Naive B cell (primary cell): ENCODE results near the gene BICC1. TPM values are rescaled to one million over a fixed set of nuclear protein-coding genes. Genes with fewer than 3 reads are reported as not detected.
A peak's percentile ranks its signal among the peaks of the same experiment; 100 is the strongest.
"Not testable (repeated sequence)": the region's sequence is repeated elsewhere in the genome, so short reads cannot be mapped to it uniquely, and the experiment has no call there.

Experiments used
- ATAC-seq, 2 donors: fragments of 150-1000 bp; cut with Tn5 transposase; 2 replicates each; pipeline ENCODE4 v1.10.0; 2021; ENCODE audit warnings: low read depth in 2 of 2, mild to moderate bottlenecking in 2 of 2, moderate library complexity in 2 of 2
- DNase-seq: peaks from one replicate; pipeline ENCODE4 v3.0.0; 2022
- H3K27ac Mint-ChIP-seq, 6 donors: one replicate each; pipeline ENCODE4 v1.8.0; 2020 to 2022; ENCODE audit warnings: mild to moderate bottlenecking in 6 of 6, mixed read lengths in 6 of 6, moderate library complexity in 5 of 6, inconsistent platforms in 2 of 6
- H3K27me3 Mint-ChIP-seq, 3 donors: one replicate each; pipeline ENCODE4 v1.8.0; 2021 to 2022; ENCODE audit warnings: mixed read lengths in 3 of 3, mild to moderate bottlenecking in 1 of 3
- H3K36me3 Mint-ChIP-seq, 2 donors: one replicate each; pipeline ENCODE4 v1.8.0; 2020 to 2022; ENCODE audit warnings: mixed read lengths in 2 of 2, inconsistent platforms in 1 of 2, mild to moderate bottlenecking in 1 of 2
- H3K4me1 Mint-ChIP-seq, 3 donors: one replicate each; pipeline ENCODE4 v1.8.0; 2020 to 2022; ENCODE audit warnings: mixed read lengths in 3 of 3, inconsistent platforms in 1 of 3, mild to moderate bottlenecking in 1 of 3, moderate library complexity in 1 of 3
- H3K4me3 Mint-ChIP-seq, 8 donors: one replicate each; pipeline ENCODE4 v1.8.0; 2020 to 2022; ENCODE audit warnings: mild to moderate bottlenecking in 8 of 8, mixed read lengths in 8 of 8, moderate library complexity in 8 of 8, inconsistent platforms in 2 of 8
- H3K9me3 Mint-ChIP-seq, 7 donors: one replicate each; pipeline ENCODE4 v1.8.0; 2020 to 2022; ENCODE audit warnings: mixed read lengths in 7 of 7, mild to moderate bottlenecking in 5 of 7, inconsistent platforms in 2 of 7, moderate library complexity in 1 of 7
- polyA plus RNA-seq, 6 donors: library from polyadenylated mRNA; unstranded; fragments of 300-500 nt; fragmentation: Illumina TruSeq; gene quantifications; one replicate each; pipeline ENCODE4 v1.2.3, GENCODE V29; 2021; ENCODE audit warnings: low read depth in 6 of 6

Gene BICC1
- polyA plus RNA-seq, 6 donors from 2014 or later, result not detected

DNA sequence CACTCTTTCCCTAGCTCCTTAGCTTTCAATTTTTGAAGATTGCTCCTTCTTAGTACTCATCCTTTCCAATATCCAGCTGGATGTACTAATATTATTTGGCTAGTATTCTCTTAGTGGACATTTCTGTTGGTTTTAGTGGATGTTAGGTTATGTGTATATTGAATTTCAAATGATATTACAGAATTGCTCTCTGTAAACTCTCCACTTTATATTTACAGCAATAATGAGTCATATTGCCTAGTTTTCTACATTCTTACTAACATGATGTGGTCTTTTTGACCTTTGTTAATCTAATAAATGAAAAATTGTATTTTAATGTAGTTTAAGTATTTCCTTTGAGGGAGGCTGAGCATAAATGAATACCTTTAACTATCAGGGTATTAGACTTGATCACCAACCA, 69.4 kb downstream of the BICC1 start:
- peaks cover 0 to 5% (median 4%) of the 10 kb centered on the region in 3 donors for H3K27me3 Mint-ChIP-seq
- H3K9me3 Mint-ChIP-seq, result peaks cover 0 to 4% (median 3%) of the 10 kb centered on the region in 7 donors
- H3K4me1 Mint-ChIP-seq, result no peaks in the 10 kb centered on the region
- no peak overlapping the region for H3K27ac Mint-ChIP-seq
- no peaks in the 10 kb centered on the region for H3K36me3 Mint-ChIP-seq
- DNase-seq (no peak), ATAC-seq (no peak)
- no peak overlapping the region for H3K4me3 Mint-ChIP-seq

DNA sequence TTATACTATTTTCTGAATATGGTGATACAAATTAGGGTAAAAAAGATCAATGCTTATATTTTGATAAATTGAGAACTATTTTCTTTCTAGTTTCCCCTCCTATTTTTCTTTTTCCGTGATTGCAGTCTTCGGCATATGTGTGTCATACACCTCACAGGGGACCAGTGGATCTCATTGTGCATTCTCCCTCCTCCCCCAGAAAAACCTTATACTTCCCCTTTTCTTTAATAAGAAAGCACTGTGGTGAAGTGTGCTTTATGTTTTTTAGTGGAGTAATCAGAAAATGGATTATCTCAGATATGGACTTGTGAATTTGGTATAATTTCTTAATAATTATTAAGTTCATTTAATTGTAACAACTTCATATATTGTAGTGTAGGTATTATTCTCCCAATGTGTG, 72.8 kb downstream of the BICC1 start:
- Mint-ChIP-seq H3K4me3 (no peak overlapping the region), H3K27ac (no peak overlapping the region), H3K36me3 (no peaks in the 10 kb centered on the region), H3K9me3 (peaks cover 0 to 4% (median 3%) of the 10 kb centered on the region in 7 donors), H3K4me1 (no peaks in the 10 kb centered on the region), H3K27me3 (peaks cover 0 to 5% (median 4%) of the 10 kb centered on the region in 3 donors)
- ATAC-seq, result no peak
- DNase-seq, result no peak

DNA sequence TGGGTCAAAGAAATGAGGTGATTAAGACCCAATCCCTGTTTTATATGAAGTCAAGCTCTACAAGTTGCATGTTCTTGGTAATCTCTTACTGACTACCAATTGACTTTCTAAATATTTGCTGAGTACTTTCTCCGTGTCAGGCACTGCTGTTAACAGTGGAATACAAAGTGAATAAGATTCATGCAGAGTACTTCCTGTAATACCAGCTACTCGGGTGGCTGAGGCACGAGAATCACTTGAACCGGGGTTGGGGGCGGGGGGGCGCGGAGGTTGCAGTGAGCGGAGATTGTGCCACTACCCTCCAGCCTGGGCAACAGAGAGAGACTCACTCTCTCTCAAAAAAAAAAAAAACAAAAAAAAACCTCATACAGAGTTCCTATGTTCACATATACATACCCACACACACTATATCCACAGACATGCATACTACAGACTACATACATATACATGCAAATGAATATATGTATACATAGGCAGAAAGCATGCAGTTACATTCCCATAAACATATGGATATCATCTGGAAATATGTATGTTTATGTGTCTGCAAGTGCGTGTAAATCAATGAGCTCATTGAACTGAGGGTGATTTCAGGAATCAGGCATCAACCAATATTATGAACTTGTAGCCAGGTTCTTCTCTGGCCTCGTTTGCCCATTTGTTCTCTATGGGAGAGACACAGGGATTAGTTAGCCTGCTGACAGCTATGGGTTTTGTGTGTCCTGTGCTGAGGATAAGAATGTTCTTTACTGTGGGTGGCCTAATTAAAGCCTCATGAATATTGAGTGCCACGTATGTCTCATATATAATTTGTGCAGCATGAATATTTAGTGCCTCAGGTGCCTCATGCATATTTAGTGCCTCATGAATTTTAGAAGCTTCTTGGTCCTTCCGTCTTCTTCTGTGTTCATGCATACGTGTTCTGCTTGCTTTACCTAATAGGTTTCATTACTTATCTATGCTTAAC, 73.9 kb downstream of the BICC1 start:
- Mint-ChIP-seq H3K27me3 (peaks cover 4 to 5% (median 5%) of the 10 kb centered on the region in 3 donors), H3K36me3 (no peaks in the 10 kb centered on the region), H3K4me1 (no peaks in the 10 kb centered on the region), H3K4me3 (no peak overlapping the region), H3K9me3 (peaks cover 0 to 4% (median 3%) of the 10 kb centered on the region in 7 donors), H3K27ac (no peak overlapping the region)
- DNase-seq, result no peak
- ATAC-seq, result no peak

DNA sequence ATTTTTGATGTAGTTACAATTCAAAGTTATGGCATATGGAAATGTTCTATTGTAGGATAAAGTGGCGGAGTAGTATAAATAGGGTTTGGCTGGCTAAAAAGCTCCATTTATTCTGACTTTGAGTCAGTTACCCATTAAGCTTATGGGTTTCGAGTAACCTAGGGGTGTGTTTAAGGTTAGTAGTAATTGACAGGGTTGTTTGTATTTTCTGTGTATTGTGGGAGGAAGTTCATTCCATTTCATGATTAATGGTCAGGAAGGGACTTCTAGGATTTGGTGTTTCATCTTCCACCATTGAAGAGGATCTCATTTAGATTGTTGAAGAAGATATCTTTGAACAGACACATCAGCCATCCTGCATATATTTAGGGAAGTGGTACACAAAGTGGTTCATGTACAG, 75.0 kb downstream of the BICC1 start:
- Mint-ChIP-seq H3K27me3 (peaks cover 3 to 8% (median 5%) of the 10 kb centered on the region in 3 donors), H3K4me3 (no peak overlapping the region), H3K27ac (no peak overlapping the region), H3K36me3 (no peaks in the 10 kb centered on the region), H3K4me1 (no peaks in the 10 kb centered on the region), H3K9me3 (peaks cover 0 to 4% (median 3%) of the 10 kb centered on the region in 7 donors)
- DNase-seq (no peak), ATAC-seq (no peak)

DNA sequence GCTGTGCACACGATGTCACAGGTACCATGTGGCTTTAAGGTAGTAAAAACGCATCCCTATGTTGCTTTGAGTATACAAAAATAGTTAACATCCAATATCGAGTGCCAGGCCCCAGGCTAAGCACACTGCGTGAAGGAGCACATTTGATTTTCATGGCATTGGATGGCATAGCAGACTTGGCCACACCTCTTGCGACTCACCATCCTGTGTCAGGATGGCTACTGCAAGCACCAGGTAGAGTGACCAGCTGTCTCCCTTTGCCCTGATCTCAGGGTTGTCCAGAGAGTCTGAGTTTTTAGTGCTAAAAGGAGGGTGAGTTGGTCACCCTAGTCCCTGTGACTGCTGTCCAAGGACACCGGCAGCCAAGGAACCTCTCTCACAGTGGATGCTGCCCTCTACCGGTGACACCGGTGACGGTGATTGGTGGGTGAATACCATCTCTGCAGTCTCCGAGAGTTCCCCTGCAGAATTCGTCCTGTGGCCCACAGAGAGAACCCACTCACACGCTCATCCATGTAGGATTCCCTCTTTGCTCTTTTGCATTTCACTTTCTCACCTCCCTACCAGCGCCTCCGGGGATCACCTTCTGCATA, 76.1 kb downstream of the BICC1 start:
- Mint-ChIP-seq H3K4me1 (no peaks in the 10 kb centered on the region), H3K27me3 (peaks cover 0 to 8% (median 0%) of the 10 kb centered on the region in 3 donors), H3K4me3 (no peak overlapping the region), H3K36me3 (no peaks in the 10 kb centered on the region), H3K27ac (no peak overlapping the region), H3K9me3 (peaks cover 0 to 4% (median 0%) of the 10 kb centered on the region in 7 donors)
- DNase-seq, result no peak
- no peak for ATAC-seq

DNA sequence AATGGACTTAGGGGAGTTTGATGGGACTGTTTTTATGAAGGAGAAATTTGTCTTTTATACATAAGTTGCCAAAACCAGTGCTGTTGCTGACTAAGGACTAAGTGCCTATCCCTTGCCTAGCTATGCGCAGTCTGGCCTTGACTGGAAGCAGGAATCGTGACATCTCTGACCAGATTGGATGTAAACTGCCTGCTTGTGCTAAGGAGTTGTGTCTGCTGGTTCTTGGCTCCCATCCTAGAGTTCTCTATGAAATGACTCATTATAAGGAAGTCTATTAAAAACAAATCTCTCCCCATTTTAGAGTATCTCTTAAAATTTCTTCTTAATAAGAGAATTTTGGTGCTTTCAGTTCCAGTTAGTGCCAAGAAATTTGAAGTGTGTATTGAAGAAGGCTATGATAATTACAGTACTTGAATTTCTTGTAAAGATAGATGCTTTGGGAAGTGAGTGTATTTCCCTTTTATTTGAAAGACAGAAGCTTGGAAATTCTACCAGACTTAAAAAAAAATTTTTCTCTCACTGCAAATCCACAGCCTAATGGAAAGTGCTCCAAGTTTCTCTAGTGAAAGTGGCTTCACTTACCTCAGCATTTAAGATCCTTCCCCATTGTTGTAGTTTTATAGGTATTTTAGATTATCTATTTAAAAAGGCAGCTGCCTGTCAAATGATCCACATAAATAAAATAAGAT, 77.6 kb downstream of the BICC1 start:
- H3K4me1 Mint-ChIP-seq, result no peaks in the 10 kb centered on the region
- H3K27ac Mint-ChIP-seq, result no peak overlapping the region
- H3K4me3 Mint-ChIP-seq, result no peak overlapping the region
- ATAC-seq (no peak), DNase-seq (no peak)
- no peaks in the 10 kb centered on the region for H3K36me3 Mint-ChIP-seq
- peaks cover 0 to 2% (median 0%) of the 10 kb centered on the region in 7 donors for H3K9me3 Mint-ChIP-seq
- H3K27me3 Mint-ChIP-seq, result peaks cover 0 to 8% (median 0%) of the 10 kb centered on the region in 3 donors

DNA sequence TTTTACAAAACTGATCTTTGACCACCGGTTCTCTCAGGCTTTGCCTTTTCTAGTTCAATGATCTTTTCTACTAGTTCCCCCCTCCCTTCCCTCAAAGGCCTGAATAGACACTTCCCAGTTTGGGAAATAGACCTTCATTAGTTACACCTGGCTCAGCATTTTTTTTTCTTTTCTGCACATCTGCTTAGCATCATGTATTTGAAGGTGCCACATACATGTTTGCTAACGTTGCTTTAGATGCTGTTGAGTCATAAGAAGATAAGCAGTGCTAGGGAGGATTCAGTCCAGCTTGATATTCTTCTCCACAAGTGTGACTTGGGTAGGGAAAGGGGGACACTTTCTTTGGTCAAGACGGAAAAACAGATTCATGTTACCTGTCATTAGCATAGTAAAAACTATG, 78.3 kb downstream of the BICC1 start:
- H3K9me3 Mint-ChIP-seq, result peaks cover 0 to 7% (median 0%) of the 10 kb centered on the region in 7 donors
- no peaks in the 10 kb centered on the region for H3K36me3 Mint-ChIP-seq
- no peak overlapping the region for H3K4me3 Mint-ChIP-seq
- ATAC-seq (no peak), DNase-seq (no peak)
- peaks cover 0 to 8% (median 0%) of the 10 kb centered on the region in 3 donors for H3K27me3 Mint-ChIP-seq
- H3K4me1 Mint-ChIP-seq, result no peaks in the 10 kb centered on the region
- no peak overlapping the region for H3K27ac Mint-ChIP-seq

DNA sequence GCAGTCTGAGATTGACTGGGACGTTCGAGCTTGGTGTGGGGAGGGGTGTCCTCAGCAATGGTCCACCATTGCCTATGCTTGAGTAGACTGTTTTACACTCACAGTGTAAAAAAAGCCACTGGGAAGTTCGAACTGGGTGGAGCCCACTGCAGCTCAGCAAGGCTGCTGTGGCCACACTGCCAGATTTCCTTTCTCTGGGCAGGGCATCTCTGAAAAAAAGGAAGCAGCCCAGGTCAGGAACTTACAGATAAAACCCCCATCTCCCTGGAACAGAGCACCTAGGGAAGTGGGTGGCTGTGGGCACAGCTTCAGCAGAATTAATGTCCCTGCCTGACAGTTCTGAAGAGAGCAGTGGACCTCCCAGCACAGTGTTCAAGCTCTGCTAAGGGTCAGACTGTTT, 80.3 kb downstream of the BICC1 start:
- DNase-seq (no peak), ATAC-seq (no peak)
- H3K9me3 Mint-ChIP-seq, result peaks cover 3 to 26% (median 13%) of the 10 kb centered on the region in 7 donors
- no peak overlapping the region for H3K4me3 Mint-ChIP-seq
- no peaks in the 10 kb centered on the region for H3K4me1 Mint-ChIP-seq
- no peak overlapping the region for H3K27ac Mint-ChIP-seq
- peaks cover 0 to 8% (median 0%) of the 10 kb centered on the region in 3 donors for H3K27me3 Mint-ChIP-seq
- no peaks in the 10 kb centered on the region for H3K36me3 Mint-ChIP-seq

DNA sequence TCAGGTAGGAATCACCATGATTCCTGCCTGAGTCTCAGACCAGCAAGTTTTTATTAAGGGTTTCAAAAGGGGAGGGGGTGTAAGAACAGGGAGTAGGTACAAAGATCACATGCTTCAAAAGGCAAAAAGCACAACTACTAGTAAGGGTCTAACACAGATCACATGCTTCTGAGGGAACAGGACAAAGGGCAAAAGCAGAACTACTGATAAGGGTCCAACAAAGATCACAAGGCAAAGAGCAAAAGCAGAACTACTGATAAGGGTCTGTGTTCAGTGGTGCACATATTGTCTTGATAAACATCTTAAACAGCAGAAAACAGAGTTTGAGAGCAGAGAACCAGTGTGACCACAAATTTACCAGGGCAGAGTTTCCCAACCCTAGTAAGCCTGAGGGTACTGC, 84.5 kb downstream of the BICC1 start:
- not testable (repeated sequence) for DNase-seq, H3K4me1 Mint-ChIP-seq, H3K27me3 Mint-ChIP-seq, ATAC-seq, H3K36me3 Mint-ChIP-seq, H3K27ac Mint-ChIP-seq
- H3K4me3 Mint-ChIP-seq, result peak overlapping the region in 1 of 8 donors; percentile 21
- peaks cover 3 to 36% (median 17%) of the 10 kb centered on the region in 7 donors for H3K9me3 Mint-ChIP-seq

DNA sequence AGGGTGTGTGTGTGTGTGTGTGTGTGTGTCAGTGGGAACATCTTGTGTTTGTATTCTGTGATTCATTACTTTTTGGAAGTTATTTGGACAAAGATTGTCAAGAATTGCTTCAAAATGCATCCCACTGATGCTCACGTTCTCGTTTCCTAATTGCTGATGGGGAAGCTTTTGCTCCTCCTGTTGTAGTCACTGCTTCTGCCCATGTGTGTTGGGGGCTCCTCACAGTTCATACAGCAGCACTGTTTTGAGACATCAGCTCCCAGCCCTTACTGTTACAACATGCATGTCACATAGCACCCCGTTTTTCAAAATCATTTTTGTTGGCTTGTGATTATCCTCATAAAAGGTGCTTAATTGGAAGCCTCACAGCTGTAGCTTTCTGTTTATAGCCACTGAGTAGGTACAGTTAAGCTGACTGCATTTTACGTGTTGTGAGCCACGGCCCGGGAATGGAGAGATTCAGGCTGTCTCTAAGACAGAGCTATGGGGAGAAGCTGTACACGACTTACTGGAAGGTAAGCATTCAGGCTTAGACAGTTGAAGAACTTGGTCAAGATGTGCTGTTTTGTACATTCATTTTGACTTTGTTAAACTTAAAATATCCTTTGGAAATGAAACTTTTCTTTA, 87.4 kb downstream of the BICC1 start:
- Mint-ChIP-seq H3K27ac (no peak overlapping the region), H3K9me3 (peaks cover 3 to 36% (median 17%) of the 10 kb centered on the region in 7 donors), H3K27me3 (no peaks in the 10 kb centered on the region), H3K4me1 (no peaks in the 10 kb centered on the region), H3K36me3 (no peaks in the 10 kb centered on the region), H3K4me3 (no peak overlapping the region)
- ATAC-seq (no peak), DNase-seq (no peak)

DNA sequence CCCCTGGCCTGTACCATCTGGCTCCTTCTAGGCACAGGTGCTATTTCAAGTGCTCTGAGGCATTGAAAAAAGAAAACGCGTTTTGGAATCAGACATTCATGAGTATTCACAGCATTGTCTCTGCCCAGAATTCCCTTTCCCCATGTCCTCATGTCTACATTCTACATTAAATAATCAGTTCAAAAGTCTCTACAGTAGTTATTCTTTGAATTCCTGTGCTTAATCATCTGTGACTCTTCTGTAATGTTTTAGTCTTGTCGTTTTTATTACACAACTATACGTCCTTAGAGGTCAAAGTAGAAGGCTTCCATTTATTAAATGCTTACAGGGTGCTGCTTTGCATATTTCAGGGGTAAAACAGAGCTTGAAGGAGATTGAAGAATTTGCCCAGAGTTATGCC, 95.7 kb downstream of the BICC1 start:
- no peak overlapping the region for H3K27ac Mint-ChIP-seq
- peaks cover 0 to 7% (median 0%) of the 10 kb centered on the region in 3 donors for H3K27me3 Mint-ChIP-seq
- H3K4me3 Mint-ChIP-seq, result no peak overlapping the region
- H3K9me3 Mint-ChIP-seq, result peaks cover 0 to 5% (median 0%) of the 10 kb centered on the region in 7 donors
- no peaks in the 10 kb centered on the region for H3K36me3 Mint-ChIP-seq
- DNase-seq (no peak), ATAC-seq (no peak)
- no peaks in the 10 kb centered on the region for H3K4me1 Mint-ChIP-seq

DNA sequence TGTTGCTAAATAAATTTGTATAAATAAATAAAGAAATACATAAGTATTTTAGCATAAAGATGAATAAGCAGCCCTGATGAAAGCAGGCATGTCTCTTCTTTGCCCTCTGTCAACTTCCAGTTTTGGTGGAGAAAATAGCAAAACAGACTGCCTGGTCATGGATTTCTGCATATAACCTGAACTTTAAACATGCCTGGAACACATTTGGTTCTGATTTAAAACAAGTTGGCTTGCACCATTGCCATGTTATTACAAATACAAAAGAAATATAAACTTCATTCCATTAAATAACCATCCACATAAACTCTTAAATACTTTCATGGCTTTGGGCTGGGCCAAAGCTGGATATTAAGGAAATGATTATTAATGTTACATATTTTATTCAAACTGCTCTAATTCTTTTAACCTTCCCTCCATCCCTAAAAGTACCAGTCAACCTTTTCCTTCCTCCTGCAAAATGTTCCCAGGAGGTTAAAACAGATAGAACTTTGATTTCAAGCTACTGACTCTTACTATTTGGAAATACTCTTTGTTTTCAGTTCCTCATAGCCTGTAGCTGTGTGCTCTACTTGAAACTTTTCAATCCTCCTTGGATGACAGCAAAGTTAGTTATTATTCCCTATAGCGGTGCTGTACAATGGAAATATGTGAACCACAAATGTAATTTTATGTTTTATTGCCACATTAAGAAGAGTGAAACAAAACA, 96.3 kb downstream of the BICC1 start:
- DNase-seq, result no peak
- Mint-ChIP-seq H3K4me1 (no peaks in the 10 kb centered on the region), H3K36me3 (no peaks in the 10 kb centered on the region), H3K27ac (no peak overlapping the region), H3K27me3 (peaks cover 0 to 7% (median 0%) of the 10 kb centered on the region in 3 donors), H3K4me3 (no peak overlapping the region), H3K9me3 (peaks cover 0 to 5% (median 0%) of the 10 kb centered on the region in 7 donors)
- no peak for ATAC-seq
